Breast epithelium (tissue), 3 donors: Measurements from ENCODE around the gene VENTX.

Experiments used
- POLR2A ChIP-seq: fragments of 450-650 bp; IDR thresholded peaks from one replicate; pipeline ENCODE4 v1.6.1; 2016; ENCODE audit warnings: antibody characterized with exemption, mild to moderate bottlenecking, moderate library complexity
- POLR2AphosphoS5 ChIP-seq, 3 donors: sonication (generic); formaldehyde crosslinking; IDR thresholded peaks; one replicate each; pipeline ENCODE4 v1.6.1; 2017; ENCODE audit warnings: antibody characterized with exemption in 3 of 3
- TF ChIP-seq, protein P1 (sequence below), 3 donors: fragments of 450-650 bp; IDR thresholded peaks; one replicate each; pipeline ENCODE4 v1.5.1; 2016 to 2017; ENCODE audit warnings: antibody characterized with exemption in 3 of 3, mild to moderate bottlenecking in 3 of 3, moderate library complexity in 3 of 3

DNA sequence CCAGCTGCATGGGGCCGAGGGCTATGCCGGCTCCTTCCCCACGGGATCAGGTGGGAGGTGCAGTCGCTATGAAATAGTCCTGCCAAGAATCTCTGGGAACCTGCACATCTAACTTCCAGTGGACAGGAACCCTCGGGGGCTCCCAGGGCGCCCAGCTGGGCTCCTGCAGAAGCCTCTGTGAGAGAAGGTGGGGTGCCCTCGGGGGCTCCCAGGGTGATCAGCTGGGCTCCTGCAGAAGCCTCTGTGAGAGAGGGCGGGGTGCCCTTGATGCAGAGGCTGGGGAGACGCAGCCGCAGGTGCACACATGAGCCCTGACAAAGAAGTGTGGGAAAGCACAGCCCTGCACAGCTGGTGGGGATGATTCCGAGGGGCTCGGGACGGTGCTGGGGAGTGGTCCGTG is 5.9 kb downstream of the VENTX start:
- TF ChIP-seq, protein P1, sequence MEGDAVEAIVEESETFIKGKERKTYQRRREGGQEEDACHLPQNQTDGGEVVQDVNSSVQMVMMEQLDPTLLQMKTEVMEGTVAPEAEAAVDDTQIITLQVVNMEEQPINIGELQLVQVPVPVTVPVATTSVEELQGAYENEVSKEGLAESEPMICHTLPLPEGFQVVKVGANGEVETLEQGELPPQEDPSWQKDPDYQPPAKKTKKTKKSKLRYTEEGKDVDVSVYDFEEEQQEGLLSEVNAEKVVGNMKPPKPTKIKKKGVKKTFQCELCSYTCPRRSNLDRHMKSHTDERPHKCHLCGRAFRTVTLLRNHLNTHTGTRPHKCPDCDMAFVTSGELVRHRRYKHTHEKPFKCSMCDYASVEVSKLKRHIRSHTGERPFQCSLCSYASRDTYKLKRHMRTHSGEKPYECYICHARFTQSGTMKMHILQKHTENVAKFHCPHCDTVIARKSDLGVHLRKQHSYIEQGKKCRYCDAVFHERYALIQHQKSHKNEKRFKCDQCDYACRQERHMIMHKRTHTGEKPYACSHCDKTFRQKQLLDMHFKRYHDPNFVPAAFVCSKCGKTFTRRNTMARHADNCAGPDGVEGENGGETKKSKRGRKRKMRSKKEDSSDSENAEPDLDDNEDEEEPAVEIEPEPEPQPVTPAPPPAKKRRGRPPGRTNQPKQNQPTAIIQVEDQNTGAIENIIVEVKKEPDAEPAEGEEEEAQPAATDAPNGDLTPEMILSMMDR (IDR thresholded peaks at IDR 0.05): no peak
- TF ChIP-seq POLR2A: no peak
- TF ChIP-seq POLR2AphosphoS5 (IDR thresholded peaks at IDR 0.05): no peak
